SIG-M5 treated with dmso at 0.1 percent for 504 hours (cell line): ENCODE results near the gene TACO1.

ENCODE experiments used
- DNase-seq: peaks from one replicate; lab custom pipeline; 2025; ENCODE audit not compliant: unreplicated experiment; lab: John Stamatoyannopoulos, UW

The TACO1 gene

DNA sequence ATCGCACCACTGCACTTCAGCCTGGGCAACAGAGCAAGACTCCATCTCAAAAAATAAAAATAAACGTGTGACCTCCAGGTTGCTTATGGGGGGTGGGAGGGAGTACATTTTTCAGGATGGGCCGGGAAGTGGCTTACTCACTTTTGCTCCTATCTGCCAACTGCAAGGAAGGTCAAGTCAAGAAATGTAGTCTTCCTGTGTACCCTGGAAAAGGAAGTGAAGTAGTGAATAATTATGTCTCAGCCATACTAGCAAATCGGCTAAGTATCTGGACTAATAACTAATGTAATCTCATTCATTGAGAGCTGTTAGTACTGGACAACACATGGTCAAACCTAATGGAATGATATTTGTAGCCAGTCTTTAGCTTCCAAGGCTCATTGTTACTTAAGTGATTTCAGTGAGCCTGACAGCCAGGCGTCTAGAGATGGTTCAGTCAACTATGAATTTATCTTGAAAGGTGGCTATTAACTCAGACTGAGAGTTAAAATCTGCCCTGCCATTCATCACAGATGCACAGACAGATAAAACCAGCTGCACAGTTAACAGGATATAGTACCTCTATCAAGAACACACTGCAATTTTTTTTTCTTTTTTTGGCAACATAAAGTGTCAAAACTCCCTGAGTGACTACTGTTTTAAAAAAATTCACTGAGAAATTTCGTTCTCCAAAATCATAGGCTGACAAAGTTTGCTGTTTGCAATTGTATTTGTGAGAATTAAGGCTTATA lies 3.7 kb upstream of the TACO1 start:
- DNase-seq, result no peak

GRCh38 chr17:63598281-63598680 lies 2.4 kb upstream of the TACO1 start:
- no peak for DNase-seq

GRCh38 chr17:63601439-63602371 lies 1.0 kb downstream of the TACO1 start:
- DNase-seq, result no peak

GRCh38 chr17:63609816-63610573 lies 9.3 kb downstream of the TACO1 start:
- no peak for DNase-seq

- no peak for DNase-seq
These were observed 10.2 kb downstream of the TACO1 start for GRCh38 chr17:63610854-63611253.

DNA sequence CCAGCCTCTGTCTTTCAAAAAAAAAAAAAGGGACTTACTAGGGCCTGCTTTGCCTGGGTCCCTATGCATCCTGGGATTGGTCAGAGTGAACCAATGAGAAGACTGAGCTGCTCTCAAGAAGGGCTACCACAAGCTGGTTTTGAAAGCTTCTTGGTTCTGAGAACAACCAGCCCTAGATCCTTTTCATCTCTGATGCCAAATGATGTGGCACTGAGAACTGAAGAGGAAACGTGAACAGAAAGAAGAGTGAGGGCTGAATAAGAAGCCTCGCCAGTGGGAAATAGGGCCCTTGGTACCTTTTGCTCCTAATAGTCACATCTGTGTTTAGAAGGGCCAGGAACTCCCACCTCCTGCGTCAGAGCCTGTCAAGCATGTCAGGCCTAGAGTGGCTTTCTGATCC lies 10.7 kb downstream of the TACO1 start:
- DNase-seq, result no peak

- DNase-seq, result no peak
These were observed 13.0 kb downstream of the TACO1 start for GRCh38 chr17:63613663-63614062.

- no peak for DNase-seq
These were observed 20.6 kb downstream of the TACO1 start for GRCh38 chr17:63621229-63621683.

DNA sequence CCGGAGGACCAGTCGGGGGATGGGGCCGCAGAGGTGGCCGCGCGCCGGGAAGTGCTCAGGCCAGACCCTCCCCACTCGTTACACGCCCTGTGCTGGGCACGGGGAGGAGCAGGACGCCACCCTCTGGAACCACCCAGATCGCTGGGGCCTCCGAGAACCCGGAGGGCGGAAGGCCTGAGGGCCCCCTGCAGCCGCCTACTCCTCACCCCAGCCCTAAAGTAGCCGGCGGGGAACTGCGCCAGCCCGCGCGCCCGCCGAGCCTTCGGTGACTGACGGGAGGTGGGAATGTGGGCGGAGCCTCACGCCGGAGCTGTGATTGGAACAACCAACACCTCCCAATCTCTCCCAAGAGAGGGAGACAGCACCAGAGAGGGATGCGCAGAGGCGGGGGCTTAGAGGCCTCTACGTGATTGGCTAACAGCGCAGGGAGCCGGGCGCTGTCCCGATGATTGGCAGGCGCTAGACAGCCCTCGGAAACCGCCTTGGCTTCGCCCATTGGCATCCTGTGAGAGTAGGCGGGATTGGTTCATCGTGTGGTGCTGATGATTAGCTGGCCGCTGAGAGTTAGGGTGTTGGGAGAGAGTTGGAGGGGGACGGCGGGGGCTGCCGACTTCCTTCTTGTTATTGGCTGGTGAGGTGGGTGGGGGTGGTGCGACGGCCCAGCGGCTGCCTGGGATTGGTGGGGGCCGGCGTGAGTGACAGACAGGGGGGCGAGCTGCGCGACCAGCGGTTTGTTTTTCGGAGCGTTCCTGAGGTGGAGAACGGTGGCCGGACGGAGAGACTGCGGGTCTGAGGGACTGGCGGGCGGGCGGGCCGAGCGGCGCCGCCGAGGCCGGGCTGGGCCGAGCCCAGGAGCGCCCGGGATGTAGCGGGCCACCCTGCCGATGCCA lies 21.2 kb downstream of the TACO1 start, which contains the start of gene MAP3K3:
Gene MAP3K3 (plus strand): TSS at position 734 of the 890 bp plus-strand sequence. CDS start 343 bp downstream, outside the sequence.
- peak; percentile 100 for DNase-seq

GRCh38 chr17:63622574-63623390 lies 22.1 kb downstream of the TACO1 start:
- DNase-seq, result peak; percentile 62

GRCh38 chr17:63623786-63624530 lies 23.3 kb downstream of the TACO1 start:
- no peak for DNase-seq

- peak; percentile 17 for DNase-seq
These were observed 23.8 kb downstream of the TACO1 start for GRCh38 chr17:63624531-63624880.

- DNase-seq, result no peak
These were observed 26.0 kb downstream of the TACO1 start for GRCh38 chr17:63626551-63627180.

DNA sequence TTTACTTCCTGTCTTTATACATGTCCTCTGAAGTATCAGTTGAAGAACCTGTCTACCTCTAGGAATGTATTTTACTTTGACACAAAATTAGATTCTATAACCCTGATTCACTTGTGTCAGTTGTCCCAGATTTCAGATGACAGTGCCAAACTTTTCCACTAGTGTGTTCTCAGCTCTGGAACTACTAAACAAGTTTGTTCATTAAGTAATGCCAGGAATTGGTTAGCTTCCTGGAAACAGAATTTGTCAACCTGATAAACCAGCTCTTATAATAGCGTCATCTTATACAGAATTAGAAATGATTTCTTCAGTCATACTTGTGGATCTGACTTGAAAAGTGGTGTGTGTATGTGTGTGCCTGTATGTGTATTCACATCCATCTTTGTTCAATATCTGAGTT lies 28.9 kb downstream of the TACO1 start:
- no peak for DNase-seq

GRCh38 chr17:63631062-63631461 lies 30.4 kb downstream of the TACO1 start:
- no peak for DNase-seq

DNA sequence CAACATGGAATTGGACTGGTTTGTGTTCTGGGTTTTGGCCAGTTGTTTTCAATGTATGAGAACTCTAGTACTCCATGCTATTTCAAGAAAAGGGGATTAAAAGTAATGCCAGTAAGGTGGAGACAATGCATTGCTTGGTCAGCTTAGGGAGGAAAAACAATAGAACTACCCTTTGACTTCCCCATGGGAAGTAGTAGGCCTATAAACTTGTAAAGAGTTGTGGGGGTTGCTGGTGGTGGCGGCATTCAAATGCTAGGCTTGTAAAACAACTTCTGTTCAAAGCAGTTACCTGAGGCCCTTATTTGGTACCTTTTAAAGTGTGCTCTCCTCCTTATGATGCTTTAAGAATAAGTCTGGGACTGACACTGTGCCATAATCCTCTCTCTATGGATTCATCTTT lies 30.9 kb downstream of the TACO1 start:
- DNase-seq, result no peak

- DNase-seq, result no peak
These were observed 33.0 kb downstream of the TACO1 start for GRCh38 chr17:63633742-63634141.

DNA sequence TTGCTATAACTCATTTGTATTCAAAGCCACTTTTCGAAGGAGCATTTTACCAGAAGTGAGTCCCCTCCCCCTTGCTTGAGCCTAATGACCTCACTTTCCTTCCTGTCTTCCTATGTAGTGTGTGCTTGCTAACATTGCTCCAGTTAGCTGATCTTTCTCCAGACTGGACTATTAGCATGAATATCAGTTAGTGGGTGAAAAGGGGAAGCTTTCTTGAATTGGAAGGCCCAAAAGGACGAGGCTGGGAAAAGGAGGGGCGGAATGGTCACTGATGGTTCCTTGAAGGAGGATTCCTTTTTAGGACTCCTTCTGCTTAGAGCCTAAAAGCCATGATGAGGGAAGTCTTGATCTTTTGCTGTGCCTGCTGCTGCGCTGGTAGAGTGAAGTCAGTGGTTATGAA lies 33.5 kb downstream of the TACO1 start:
- DNase-seq, result no peak
